Mesendoderm (in vitro differentiated cells): ENCODE data around the gene SPAAR.

Experiments
- DNase-seq: peaks from one replicate; pipeline ENCODE4 v3.0.0; 2013
- H2AK5ac ChIP-seq: 2 replicates; pipeline ENCODE4 v1.6.1; 2013; ENCODE audit warnings: low read length, inconsistent platforms
- H2BK120ac ChIP-seq: 2 replicates; pipeline ENCODE4 v1.6.1; 2013; ENCODE audit warnings: low read depth, mild to moderate bottlenecking, low read length, moderate library complexity, mixed read lengths
- H2BK15ac ChIP-seq: replicated peaks from 2 replicates; pipeline ENCODE4 v1.6.1; 2013; ENCODE audit warnings: low read depth, mild to moderate bottlenecking, moderate library complexity
- H2BK5ac ChIP-seq: 2 replicates; pipeline ENCODE4 v1.6.1; 2013; ENCODE audit warnings: low read length, inconsistent platforms
- H3K18ac ChIP-seq: 2 replicates; pipeline ENCODE4 v1.6.1; 2013; ENCODE audit warnings: mild to moderate bottlenecking, low read length, mixed read lengths
- H3K23ac ChIP-seq: one replicate; pipeline ENCODE4 v1.6.1; 2013; ENCODE audit warnings: low read length
- H3K27ac ChIP-seq: 2 replicates; pipeline ENCODE4 v1.5.1; 2013; ENCODE audit warnings: low read depth, mild to moderate bottlenecking, inconsistent platforms, low read length, moderate library complexity
- H3K27me3 ChIP-seq: 2 replicates; pipeline ENCODE4 v1.6.1; 2013; ENCODE audit warnings: low read length, control low read depth, mild to moderate bottlenecking, inconsistent platforms; ENCODE audit not compliant: insufficient read depth, poor library complexity
- H3K36me3 ChIP-seq: 2 replicates; pipeline ENCODE4 v1.6.1; 2013; ENCODE audit warnings: low read length, inconsistent platforms; ENCODE audit not compliant: control insufficient read depth, insufficient read depth
- H3K4ac ChIP-seq: one replicate; pipeline ENCODE4 v1.6.1; 2013; ENCODE audit warnings: low read depth, mild to moderate bottlenecking, low read length, moderate library complexity
- H3K4me1 ChIP-seq: 2 replicates; pipeline ENCODE4 v1.6.1; 2013; ENCODE audit warnings: low read depth, low read length, inconsistent platforms; ENCODE audit not compliant: control insufficient read depth
- H3K4me2 ChIP-seq: 2 replicates; pipeline ENCODE4 v1.6.1; 2013; ENCODE audit warnings: low read length
- H3K4me3 ChIP-seq: 2 replicates; pipeline ENCODE4 v1.5.1; 2013; ENCODE audit warnings: mild to moderate bottlenecking, low read length
- H3K56ac ChIP-seq: one replicate; pipeline ENCODE4 v1.6.1; 2013; ENCODE audit warnings: low read length
- H3K79me1 ChIP-seq: 2 replicates; pipeline ENCODE4 v1.6.1; 2013; ENCODE audit warnings: low read length, inconsistent platforms
- H3K79me2 ChIP-seq: 2 replicates; pipeline ENCODE4 v1.6.1; 2013; ENCODE audit warnings: mild to moderate bottlenecking, low read length; ENCODE audit not compliant: control insufficient read depth, insufficient read depth
- H3K9ac ChIP-seq: 2 replicates; pipeline ENCODE4 v1.6.1; 2013; ENCODE audit warnings: low read length, inconsistent platforms
- H4K5ac ChIP-seq: one replicate; pipeline ENCODE4 v1.6.1; 2013; ENCODE audit warnings: low read length
- H4K8ac ChIP-seq: one replicate; pipeline ENCODE4 v1.6.1; 2013; ENCODE audit warnings: low read depth, mild to moderate bottlenecking, control low read depth, low read length, moderate library complexity
- WGBS: extraction: QIAGEN DNeasy Blood & Tissue Kit; methylation state at CpG from one replicate; pipeline ENCODE4 v1.1.7; 2013; ENCODE audit warnings: low lambda C conversion rate, missing lambda C conversion rate; ENCODE audit not compliant: insufficient coverage; ENCODE audit errors: extremely low coverage; 5-methylcytosine and 5-hydroxymethylcytosine counted together

The SPAAR gene

GRCh38 chr9:35940458-35941407, 31.4 kb downstream of the SPAAR start:
- no peaks in the 10 kb centered on the region for H3K79me2 ChIP-seq
- no peak overlapping the region for H4K8ac ChIP-seq
- H3K23ac ChIP-seq = no peak overlapping the region
- H3K27ac ChIP-seq = no peak overlapping the region
- no peak overlapping the region for H3K9ac ChIP-seq
- no peaks in the 10 kb centered on the region for H3K36me3 ChIP-seq
- H4K5ac ChIP-seq = no peak overlapping the region
- no peaks in the 10 kb centered on the region for H3K79me1 ChIP-seq
- no peak overlapping the region for H2BK120ac ChIP-seq
- H3K56ac ChIP-seq = no peak overlapping the region
- no peak for DNase-seq
- peaks cover 4% of the 10 kb centered on the region for H3K27me3 ChIP-seq
- H3K4me1 ChIP-seq = peaks cover 2% of the 10 kb centered on the region
- H2AK5ac ChIP-seq = no peak overlapping the region
- no peak overlapping the region for H3K4me3 ChIP-seq
- WGBS = no CpG with 5 or more reads among the region's 7 CpGs
- no peak overlapping the region for H3K4me2 ChIP-seq
- no peak overlapping the region for H2BK5ac ChIP-seq
- H2BK15ac ChIP-seq = no peak overlapping the region
- H3K18ac ChIP-seq = no peak overlapping the region
- H3K4ac ChIP-seq = no peak overlapping the region

- peaks cover 4% of the 10 kb centered on the region for H3K27me3 ChIP-seq
- H3K79me2 ChIP-seq = no peaks in the 10 kb centered on the region
Observed at GRCh38 chr9:35942286-35942685, 33.0 kb downstream of the SPAAR start.

GRCh38 chr9:35944173-35944572, 34.9 kb downstream of the SPAAR start:
- no peak overlapping the region for H3K4me3 ChIP-seq
- H3K79me2 ChIP-seq = no peaks in the 10 kb centered on the region
- no peak overlapping the region for H2BK5ac ChIP-seq
- H3K4me2 ChIP-seq = no peak overlapping the region
- no peak overlapping the region for H4K5ac ChIP-seq
- H3K23ac ChIP-seq = no peak overlapping the region
- H3K9ac ChIP-seq = no peak overlapping the region
- H3K27ac ChIP-seq = no peak overlapping the region
- no peak for DNase-seq
- H2BK120ac ChIP-seq = no peak overlapping the region
- H3K79me1 ChIP-seq = no peaks in the 10 kb centered on the region
- no CpG with 5 or more reads among the region's 3 CpGs for WGBS
- H3K4ac ChIP-seq = no peak overlapping the region
- H3K56ac ChIP-seq = no peak overlapping the region
- no peak overlapping the region for H2AK5ac ChIP-seq
- H3K4me1 ChIP-seq = peaks cover 2% of the 10 kb centered on the region
- H3K27me3 ChIP-seq = peaks cover 4% of the 10 kb centered on the region
- no peak overlapping the region for H2BK15ac ChIP-seq
- no peak overlapping the region for H4K8ac ChIP-seq
- no peaks in the 10 kb centered on the region for H3K36me3 ChIP-seq
- no peak overlapping the region for H3K18ac ChIP-seq

More at GRCh38 chr9:35942286-35942685, 33.0 kb downstream of the SPAAR start:
- peaks cover 2% of the 10 kb centered on the region for H3K4me1 ChIP-seq
- no peak overlapping the region for H3K23ac ChIP-seq
- no CpG with 5 or more reads among the region's 5 CpGs for WGBS
- H3K4me3 ChIP-seq = no peak overlapping the region
- H3K56ac ChIP-seq = no peak overlapping the region
- no peak overlapping the region for H3K4me2 ChIP-seq
- H3K79me1 ChIP-seq = no peaks in the 10 kb centered on the region
- no peak overlapping the region for H3K18ac ChIP-seq
- no peak overlapping the region for H2BK15ac ChIP-seq
- H4K8ac ChIP-seq = no peak overlapping the region
- no peak overlapping the region for H2AK5ac ChIP-seq
- no peak overlapping the region for H3K9ac ChIP-seq
- H3K4ac ChIP-seq = no peak overlapping the region
- no peaks in the 10 kb centered on the region for H3K36me3 ChIP-seq
- H4K5ac ChIP-seq = no peak overlapping the region
- H2BK5ac ChIP-seq = no peak overlapping the region
- H2BK120ac ChIP-seq = no peak overlapping the region
- DNase-seq = no peak
- no peak overlapping the region for H3K27ac ChIP-seq

- no peak overlapping the region for H3K4me3 ChIP-seq
- peak overlapping the region; percentile 91 for H4K8ac ChIP-seq
- no peak overlapping the region for H3K18ac ChIP-seq
- no peak overlapping the region for H3K56ac ChIP-seq
- no peak overlapping the region for H3K9ac ChIP-seq
- H2BK5ac ChIP-seq = no peak overlapping the region
- H3K23ac ChIP-seq = no peak overlapping the region
- H3K4ac ChIP-seq = no peak overlapping the region
- peaks cover 2% of the 10 kb centered on the region for H3K4me1 ChIP-seq
- no peak overlapping the region for H4K5ac ChIP-seq
- H2AK5ac ChIP-seq = no peak overlapping the region
- no CpG with 5 or more reads among the region's 3 CpGs for WGBS
- no peak overlapping the region for H2BK15ac ChIP-seq
- H2BK120ac ChIP-seq = no peak overlapping the region
- no peak overlapping the region for H3K27ac ChIP-seq
- no peaks in the 10 kb centered on the region for H3K79me1 ChIP-seq
- DNase-seq = no peak
- no peaks in the 10 kb centered on the region for H3K79me2 ChIP-seq
- peaks cover 4% of the 10 kb centered on the region for H3K27me3 ChIP-seq
- H3K4me2 ChIP-seq = no peak overlapping the region
- no peaks in the 10 kb centered on the region for H3K36me3 ChIP-seq
Observed at GRCh38 chr9:35944841-35945240, 35.6 kb downstream of the SPAAR start.

- Histone ChIP-seq H3K23ac (no peak overlapping the region), H3K4me2 (no peak overlapping the region), H3K36me3 (no peaks in the 10 kb centered on the region), H3K79me2 (no peaks in the 10 kb centered on the region), H3K9ac (no peak overlapping the region), H3K56ac (no peak overlapping the region), H2BK15ac (no peak overlapping the region), H3K4ac (no peak overlapping the region), H3K27me3 (peaks cover 4% of the 10 kb centered on the region), H4K5ac (peak overlapping the region; percentile 8), H3K18ac (no peak overlapping the region), H2BK120ac (no peak overlapping the region), H3K79me1 (no peaks in the 10 kb centered on the region), H3K4me3 (no peak overlapping the region), H3K4me1 (peaks cover 2% of the 10 kb centered on the region), H4K8ac (peak overlapping the region; percentile 91), H3K27ac (no peak overlapping the region), H2AK5ac (no peak overlapping the region), H2BK5ac (no peak overlapping the region)
- peak; percentile 92 for DNase-seq
- no CpG with 5 or more reads among the region's 10 CpGs for WGBS
Observed at GRCh38 chr9:35945341-35946018, 36.2 kb downstream of the SPAAR start.
